Colonic mucosa (tissue), 4 donors: Measurements from ENCODE around the gene RIN3. TPM values are rescaled to one million over a fixed set of nuclear protein-coding genes. Genes with fewer than 3 reads are reported as not detected.

ENCODE experiments used
- DNase-seq: peaks from one replicate; pipeline ENCODE4 v3.0.0-alpha.2; 2020
- H3K27ac ChIP-seq: fragments of 200-600 bp; one replicate; pipeline ENCODE4 v1.8.0; 2021
- H3K27me3 ChIP-seq: fragments of 200-600 bp; one replicate; pipeline ENCODE4 v1.8.0; 2021
- H3K36me3 ChIP-seq: fragments of 200-600 bp; one replicate; pipeline ENCODE4 v1.8.0; 2021
- H3K4me1 ChIP-seq: fragments of 200-600 bp; one replicate; pipeline ENCODE4 v1.8.0; 2021; ENCODE audit warnings: mild to moderate bottlenecking
- H3K4me3 ChIP-seq: fragments of 200-600 bp; one replicate; pipeline ENCODE4 v1.8.0; 2021
- H3K9ac ChIP-seq, 2 donors: one replicate each; pipeline ENCODE4 v1.7.0; 2013; ENCODE audit warnings: control low read depth in 2 of 2, low read depth in 2 of 2, low read length in 2 of 2
- H3K9me3 ChIP-seq: fragments of 200-600 bp; one replicate; pipeline ENCODE4 v1.8.0; 2021
- intact Hi-C: fragments of 100-400 bp; cut with DNase I; formaldehyde crosslinking; loops from one replicate; pipeline ENCODE4 v1.14.1; 2022
- total RNA-seq, 2 donors: library from RNA; stranded (reverse); fragmentation: NEBNext Ultra II Directional in 1 of 2; extraction: Animal tissue kit (Norgen Biotek cat#: 25700) in 1 of 2; gene quantifications; one replicate each; pipeline ENCODE4 v1.2.1, GENCODE V29; 2021
- TF ChIP-seq, protein P1 (sequence below): fragments of 200-600 bp; IDR thresholded peaks from one replicate; pipeline ENCODE4 v1.8.0; 2022; ENCODE audit warnings: antibody characterized with exemption, mild to moderate bottlenecking
- donor health status: healthy.
- donor health status: DM: no; HTN: no; CAD: no.
- donor health status: DM: no; HTN: no; CAD: no.

The RIN3 gene
- total RNA-seq, 2 donors from 2014 or later, result 18.4 to 23.2 TPM

DNA sequence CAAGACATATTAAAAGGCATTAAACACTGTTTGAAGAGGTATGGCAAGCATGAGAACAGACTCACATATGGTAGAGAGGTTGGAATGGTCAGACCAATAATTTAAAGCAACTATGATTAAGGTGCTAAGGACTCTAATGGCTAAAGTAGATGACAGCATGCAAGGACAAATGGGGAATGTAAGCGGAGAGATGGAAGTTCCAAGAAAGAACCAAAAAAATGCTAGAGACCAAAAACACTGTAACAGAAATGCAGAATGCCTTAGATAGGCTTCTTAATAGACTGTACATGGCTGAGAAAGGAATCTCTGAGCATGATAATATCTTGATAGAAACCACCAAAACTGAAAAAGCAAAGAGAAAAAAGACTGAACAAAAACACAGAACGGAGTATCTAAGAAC lies 77.4 kb downstream of the RIN3 start:
- Histone ChIP-seq H3K4me1 (no peaks in the 10 kb centered on the region), H3K27me3 (no peaks in the 10 kb centered on the region), H3K27ac (no peak overlapping the region), H3K9me3 (no peaks in the 10 kb centered on the region), H3K36me3 (no peaks in the 10 kb centered on the region), H3K4me3 (no peak overlapping the region), H3K9ac (no peak overlapping the region)
- intact Hi-C loops, result loop anchor here (2.0 kb wide), 1 partner anchor 90 kb away; no protein-coding TSS in a partner anchor
- no peak for DNase-seq
- TF ChIP-seq, protein P1, sequence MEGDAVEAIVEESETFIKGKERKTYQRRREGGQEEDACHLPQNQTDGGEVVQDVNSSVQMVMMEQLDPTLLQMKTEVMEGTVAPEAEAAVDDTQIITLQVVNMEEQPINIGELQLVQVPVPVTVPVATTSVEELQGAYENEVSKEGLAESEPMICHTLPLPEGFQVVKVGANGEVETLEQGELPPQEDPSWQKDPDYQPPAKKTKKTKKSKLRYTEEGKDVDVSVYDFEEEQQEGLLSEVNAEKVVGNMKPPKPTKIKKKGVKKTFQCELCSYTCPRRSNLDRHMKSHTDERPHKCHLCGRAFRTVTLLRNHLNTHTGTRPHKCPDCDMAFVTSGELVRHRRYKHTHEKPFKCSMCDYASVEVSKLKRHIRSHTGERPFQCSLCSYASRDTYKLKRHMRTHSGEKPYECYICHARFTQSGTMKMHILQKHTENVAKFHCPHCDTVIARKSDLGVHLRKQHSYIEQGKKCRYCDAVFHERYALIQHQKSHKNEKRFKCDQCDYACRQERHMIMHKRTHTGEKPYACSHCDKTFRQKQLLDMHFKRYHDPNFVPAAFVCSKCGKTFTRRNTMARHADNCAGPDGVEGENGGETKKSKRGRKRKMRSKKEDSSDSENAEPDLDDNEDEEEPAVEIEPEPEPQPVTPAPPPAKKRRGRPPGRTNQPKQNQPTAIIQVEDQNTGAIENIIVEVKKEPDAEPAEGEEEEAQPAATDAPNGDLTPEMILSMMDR, result no peak

- intact Hi-C loops, result loop anchor here (2.0 kb wide), 1 partner anchor 89 kb away; no protein-coding TSS in a partner anchor
- Histone ChIP-seq H3K9ac (no peak overlapping the region), H3K27ac (no peak overlapping the region), H3K27me3 (no peaks in the 10 kb centered on the region), H3K36me3 (no peaks in the 10 kb centered on the region), H3K9me3 (no peaks in the 10 kb centered on the region), H3K4me3 (no peak overlapping the region), H3K4me1 (no peaks in the 10 kb centered on the region)
- TF ChIP-seq, protein P1, result no peak
- DNase-seq, result no peak
Measured at GRCh38 chr14:92591346-92591745, 77.8 kb downstream of the RIN3 start.

DNA sequence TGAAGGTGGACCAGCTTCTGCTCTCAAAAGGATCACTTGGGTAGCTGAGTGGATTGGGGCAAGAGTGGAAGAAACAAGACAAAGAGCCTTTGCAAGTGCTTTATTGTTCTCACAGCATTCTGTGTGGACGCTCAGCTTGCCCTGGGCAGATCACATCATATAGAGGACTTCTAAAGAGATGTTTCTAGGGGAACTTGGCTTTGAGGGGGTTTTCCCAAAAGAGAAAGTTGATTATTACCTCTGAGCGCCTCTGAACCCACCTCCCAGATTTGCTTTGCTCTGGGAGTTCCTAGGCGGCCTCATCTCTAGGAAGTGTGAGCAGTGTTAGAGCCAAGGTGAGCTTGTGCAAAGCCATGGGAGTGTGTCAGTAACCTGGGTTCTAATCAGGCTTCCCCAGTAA lies 81.7 kb downstream of the RIN3 start:
- no peak overlapping the region for H3K4me3 ChIP-seq
- no peaks in the 10 kb centered on the region for H3K27me3 ChIP-seq
- TF ChIP-seq, protein P1, result no peak
- H3K9ac ChIP-seq, result no peak overlapping the region
- H3K9me3 ChIP-seq, result no peaks in the 10 kb centered on the region
- H3K36me3 ChIP-seq, result no peaks in the 10 kb centered on the region
- no peak for DNase-seq
- intact Hi-C loops, result no loop called here
- no peaks in the 10 kb centered on the region for H3K4me1 ChIP-seq
- no peak overlapping the region for H3K27ac ChIP-seq

- Histone ChIP-seq H3K4me1 (no peaks in the 10 kb centered on the region), H3K27ac (no peak overlapping the region), H3K9me3 (no peaks in the 10 kb centered on the region), H3K36me3 (no peaks in the 10 kb centered on the region), H3K27me3 (no peaks in the 10 kb centered on the region), H3K9ac (no peak overlapping the region), H3K4me3 (no peak overlapping the region)
- TF ChIP-seq, protein P1, result no peak
- no peak for DNase-seq
- intact Hi-C loops, result no loop called here
Measured at GRCh38 chr14:92596331-92596907, 82.8 kb downstream of the RIN3 start.

GRCh38 chr14:92597906-92598905 lies 84.6 kb downstream of the RIN3 start:
- TF ChIP-seq, protein P1, result no peak
- Histone ChIP-seq H3K27me3 (no peaks in the 10 kb centered on the region), H3K9me3 (no peaks in the 10 kb centered on the region), H3K4me1 (no peaks in the 10 kb centered on the region), H3K9ac (no peak overlapping the region), H3K4me3 (no peak overlapping the region), H3K36me3 (no peaks in the 10 kb centered on the region), H3K27ac (no peak overlapping the region)
- DNase-seq, result no peak
- intact Hi-C loops, result no loop called here
